Activated CD4-positive, alpha-beta memory T cell treated with anti-CD3 and anti-CD28 coated beads, Interleukin-2, amount 10 ng/mL, durations not matched to agents 7 days and 5 days (primary cell): Measurements from ENCODE around the gene ATXN7L3. TPM values are rescaled to one million over a fixed set of nuclear protein-coding genes. Genes with fewer than 3 reads are reported as not detected.
"Not testable (repeated sequence)": the region's sequence is repeated elsewhere in the genome, so short reads cannot be mapped to it uniquely, and the experiment has no call there.

ENCODE experiments used
- CTCF ChIA-PET: fragments of 350-600 bp; sonication (Branson Sonifier 250); formaldehyde crosslinking; loops from one replicate; lab custom pipeline; 2021; ENCODE audit warnings: antibody characterized with exemption, inconsistent platforms; lab: Charles Lee
- POLR2A ChIA-PET: fragments of 350-600 bp; sonication (Branson Sonifier 250); formaldehyde crosslinking; loops from one replicate; lab custom pipeline; 2021; ENCODE audit warnings: antibody characterized with exemption; lab: Charles Lee
- DNase-seq: peaks from one replicate; pipeline ENCODE4 v3.0.0-alpha.2; 2020
- H3K27ac Mint-ChIP-seq: one replicate; pipeline ENCODE4 v1.8.0; 2021; ENCODE audit warnings: mild to moderate bottlenecking, mixed read lengths
- H3K27me3 Mint-ChIP-seq: one replicate; pipeline ENCODE4 v1.8.0; 2021; ENCODE audit warnings: mixed read lengths
- H3K36me3 Mint-ChIP-seq: one replicate; pipeline ENCODE4 v1.8.0; 2021; ENCODE audit warnings: low read depth, mixed read lengths
- H3K4me1 Mint-ChIP-seq: one replicate; pipeline ENCODE4 v1.8.0; 2021; ENCODE audit warnings: mixed read lengths
- H3K4me3 Mint-ChIP-seq: one replicate; pipeline ENCODE4 v1.8.0; 2021; ENCODE audit warnings: mild to moderate bottlenecking, mixed read lengths
- H3K9me3 Mint-ChIP-seq: one replicate; pipeline ENCODE4 v1.8.0; 2021; ENCODE audit warnings: mixed read lengths
- total RNA-seq, 2 experiments: library from RNA; stranded (reverse); gene quantifications; one replicate each; pipeline ENCODE4 v1.2.3, GENCODE V29; 2021

The ATXN7L3 gene, protein sequence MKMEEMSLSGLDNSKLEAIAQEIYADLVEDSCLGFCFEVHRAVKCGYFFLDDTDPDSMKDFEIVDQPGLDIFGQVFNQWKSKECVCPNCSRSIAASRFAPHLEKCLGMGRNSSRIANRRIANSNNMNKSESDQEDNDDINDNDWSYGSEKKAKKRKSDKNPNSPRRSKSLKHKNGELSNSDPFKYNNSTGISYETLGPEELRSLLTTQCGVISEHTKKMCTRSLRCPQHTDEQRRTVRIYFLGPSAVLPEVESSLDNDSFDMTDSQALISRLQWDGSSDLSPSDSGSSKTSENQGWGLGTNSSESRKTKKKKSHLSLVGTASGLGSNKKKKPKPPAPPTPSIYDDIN
- 100 to 1,000 TPM; 106 to 107 TPM for total RNA-seq

DNA sequence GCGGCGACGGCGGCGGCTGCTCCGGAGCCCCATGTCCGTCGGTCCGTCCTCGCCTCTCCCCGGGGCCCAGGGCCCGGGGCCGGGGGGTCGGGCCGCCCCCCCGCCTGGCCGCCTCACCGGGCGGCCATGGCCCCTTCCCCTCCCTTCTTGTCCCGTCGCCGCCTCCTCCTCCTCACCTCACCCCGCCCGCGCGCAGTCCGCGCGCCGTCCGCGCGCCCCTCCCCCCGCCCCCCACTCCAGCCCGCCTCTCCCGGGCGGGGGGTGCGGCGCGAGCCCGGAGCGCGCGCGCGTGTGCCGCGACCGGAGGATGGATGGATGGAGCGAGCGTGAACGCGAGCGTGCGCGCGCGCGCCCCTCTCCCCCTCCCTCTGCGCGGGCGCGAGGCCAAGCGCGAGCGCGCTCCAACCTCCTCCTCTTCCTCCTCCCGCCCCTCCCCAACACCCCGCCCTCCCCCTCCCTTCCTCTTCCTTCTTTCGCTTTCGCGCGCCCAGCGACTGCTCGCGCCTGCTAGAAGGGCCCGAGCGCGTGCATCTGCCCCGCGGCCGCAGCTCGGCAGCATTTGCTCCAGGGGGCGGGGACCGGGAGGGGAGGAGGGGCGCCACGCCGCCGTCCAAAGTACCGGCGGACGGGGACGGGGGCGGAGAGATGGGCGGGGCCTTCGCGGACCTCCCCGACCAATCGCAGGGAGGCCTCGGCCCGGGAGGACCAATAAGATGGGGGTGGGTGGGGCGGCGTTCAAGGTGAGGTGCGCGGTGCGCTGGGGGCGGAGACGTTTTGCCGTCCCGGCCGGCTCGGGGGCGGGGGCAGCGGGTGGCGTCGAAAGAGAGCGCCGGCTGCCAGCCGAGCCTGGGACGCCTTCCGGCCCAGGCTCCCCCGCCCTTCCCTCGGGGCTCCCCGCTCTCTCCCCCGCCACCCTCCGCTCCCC lies at the start of gene ATXN7L3:
TSS of gene ATXN7L3 (minus strand) at position 332 of the 925 bp plus-strand sequence. CDS start 1,814 bp downstream, outside the sequence.
- Mint-ChIP-seq H3K36me3 (peaks cover 32% of the 10 kb centered on the region), H3K9me3 (no peaks in the 10 kb centered on the region), H3K4me3 (peak within 1 kb of the TSS; percentile 90), H3K27me3 (no peaks in the 10 kb centered on the region), H3K27ac (peak within 1 kb of the TSS; percentile 95), H3K4me1 (peaks cover 59% of the 10 kb centered on the region)
- peak; percentile 100 for DNase-seq
- POLR2A ChIA-PET, result interaction anchor here (1.0 to 25.4 kb wide), 7 partner anchors 13 to 164 kb away, joined by 3 to 504 read pairs (median 6); partner anchors contain the start of genes FAM171A2, HDAC5, TMUB2 and UBTF
- CTCF ChIA-PET, result interaction anchor here (0.8 to 3.0 kb wide), 3 partner anchors 10 to 17 kb away, joined by 4 to 27 read pairs (median 21); partner anchors contain the start of gene TMUB2

GRCh38 chr17:44247876-44248736 lies 48.4 kb upstream of the ATXN7L3 start:
- no peak for DNase-seq
- Mint-ChIP-seq H3K36me3 (no peaks in the 10 kb centered on the region), H3K4me1 (peaks cover 37% of the 10 kb centered on the region), H3K27me3 (no peaks in the 10 kb centered on the region), H3K9me3 (no peaks in the 10 kb centered on the region), H3K27ac (no peak overlapping the region), H3K4me3 (no peak overlapping the region)
- ChIA-PET POLR2A (no interaction called here), CTCF (no interaction called here)

- Mint-ChIP-seq H3K27me3 (no peaks in the 10 kb centered on the region), H3K36me3 (no peaks in the 10 kb centered on the region), H3K4me1 (peaks cover 37% of the 10 kb centered on the region), H3K4me3 (no peak overlapping the region), H3K9me3 (no peaks in the 10 kb centered on the region), H3K27ac (no peak overlapping the region)
- ChIA-PET CTCF (interaction anchor here (1.0 kb wide), 1 partner anchor 26 kb away, joined by 3 read pairs; no protein-coding TSS in a partner anchor), POLR2A (interaction anchor here (0.7 to 2.4 kb wide), 3 partner anchors 26 to 35 kb away, joined by 3 to 26 read pairs (median 3); no protein-coding TSS in a partner anchor)
- DNase-seq, result no peak
Observed at GRCh38 chr17:44247440-44247841, 47.8 kb upstream of the ATXN7L3 start.

DNA sequence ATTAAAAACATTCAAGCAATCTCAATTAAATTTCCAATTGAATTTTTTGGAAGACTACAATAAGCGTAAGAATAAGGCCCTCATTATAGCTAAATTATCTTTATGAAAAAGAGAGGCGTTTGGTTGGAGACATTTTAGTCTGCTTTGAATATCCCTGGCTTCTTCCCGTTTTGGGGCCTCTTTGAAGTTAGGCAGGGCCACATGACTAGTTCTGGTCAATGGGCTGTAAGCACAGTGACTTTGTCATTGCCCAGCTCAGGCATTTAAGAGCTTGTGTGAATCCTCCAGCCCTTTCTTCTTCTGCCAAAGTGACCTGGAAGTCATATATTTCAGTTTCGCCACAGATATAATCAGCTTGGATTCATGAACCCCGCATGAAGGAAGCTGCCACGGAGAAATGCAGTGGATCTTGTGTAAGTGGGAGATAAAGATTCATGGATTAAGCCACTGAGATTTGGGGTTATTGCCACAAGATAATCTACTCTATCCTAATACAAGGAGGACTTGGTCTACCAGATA lies 41.5 kb upstream of the ATXN7L3 start:
- POLR2A ChIA-PET, result no interaction called here

DNA sequence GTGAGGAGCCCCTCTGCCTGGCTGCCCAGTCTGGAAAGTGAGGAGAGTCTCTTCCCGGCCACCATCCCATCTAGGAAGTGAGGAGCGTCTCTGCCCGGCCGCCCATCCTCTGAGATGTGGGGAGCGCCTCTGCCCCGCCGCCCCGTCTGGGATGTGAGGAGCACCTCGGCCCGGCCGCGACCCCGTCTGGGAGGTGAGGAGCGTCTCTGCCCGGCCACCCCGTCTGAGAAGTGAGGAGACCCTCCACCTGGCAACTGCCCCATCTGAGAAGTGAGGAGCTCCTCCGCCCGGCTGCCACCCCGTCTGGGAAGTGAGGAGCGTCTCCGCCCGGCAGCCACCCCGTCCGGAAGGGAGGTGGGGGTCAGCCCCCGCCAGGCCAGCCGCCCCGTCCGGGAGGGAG lies 38.2 kb upstream of the ATXN7L3 start:
- CTCF ChIA-PET, H3K4me1 Mint-ChIP-seq, POLR2A ChIA-PET: not testable (repeated sequence)

More for the DNA sequence above, 41.5 kb upstream of the ATXN7L3 start:
- H3K9me3 Mint-ChIP-seq, result no peaks in the 10 kb centered on the region
- H3K36me3 Mint-ChIP-seq, result no peaks in the 10 kb centered on the region
- H3K27me3 Mint-ChIP-seq, result peaks cover 2% of the 10 kb centered on the region
- CTCF ChIA-PET, result no interaction called here
- H3K4me3 Mint-ChIP-seq, result no peak overlapping the region
- peaks cover 10% of the 10 kb centered on the region for H3K4me1 Mint-ChIP-seq
- no peak for DNase-seq
- H3K27ac Mint-ChIP-seq, result no peak overlapping the region

GRCh38 chr17:44236444-44236991 lies 36.8 kb upstream of the ATXN7L3 start:
- no peaks in the 10 kb centered on the region for H3K36me3 Mint-ChIP-seq
- H3K4me3 Mint-ChIP-seq, result no peak overlapping the region

More for the DNA sequence above, 38.2 kb upstream of the ATXN7L3 start:
- not testable (repeated sequence) for H3K36me3 Mint-ChIP-seq, H3K9me3 Mint-ChIP-seq, H3K27ac Mint-ChIP-seq, H3K27me3 Mint-ChIP-seq, H3K4me3 Mint-ChIP-seq, DNase-seq

GRCh38 chr17:44235583-44235936 lies 35.9 kb upstream of the ATXN7L3 start:
- Mint-ChIP-seq H3K4me3 (no peak overlapping the region), H3K36me3 (no peaks in the 10 kb centered on the region), H3K27me3 (peaks cover 10% of the 10 kb centered on the region), H3K4me1 (peaks cover 6% of the 10 kb centered on the region), H3K27ac (no peak overlapping the region), H3K9me3 (no peaks in the 10 kb centered on the region)
- ChIA-PET POLR2A (interaction anchor here (1.5 kb wide), 1 partner anchor 14 kb away, joined by 5 read pairs; no protein-coding TSS in a partner anchor), CTCF (no interaction called here)
- DNase-seq, result no peak

More at GRCh38 chr17:44236444-44236991, 36.8 kb upstream of the ATXN7L3 start:
- CTCF ChIA-PET, result no interaction called here
- H3K27ac Mint-ChIP-seq, result no peak overlapping the region
- POLR2A ChIA-PET, result interaction anchor here (0.8 to 1.5 kb wide), 2 partner anchors 15 to 17 kb away, joined by 3 to 5 read pairs; no protein-coding TSS in a partner anchor
- peaks cover 12% of the 10 kb centered on the region for H3K27me3 Mint-ChIP-seq
- no peaks in the 10 kb centered on the region for H3K9me3 Mint-ChIP-seq
- no peak for DNase-seq
- peaks cover 6% of the 10 kb centered on the region for H3K4me1 Mint-ChIP-seq

DNA sequence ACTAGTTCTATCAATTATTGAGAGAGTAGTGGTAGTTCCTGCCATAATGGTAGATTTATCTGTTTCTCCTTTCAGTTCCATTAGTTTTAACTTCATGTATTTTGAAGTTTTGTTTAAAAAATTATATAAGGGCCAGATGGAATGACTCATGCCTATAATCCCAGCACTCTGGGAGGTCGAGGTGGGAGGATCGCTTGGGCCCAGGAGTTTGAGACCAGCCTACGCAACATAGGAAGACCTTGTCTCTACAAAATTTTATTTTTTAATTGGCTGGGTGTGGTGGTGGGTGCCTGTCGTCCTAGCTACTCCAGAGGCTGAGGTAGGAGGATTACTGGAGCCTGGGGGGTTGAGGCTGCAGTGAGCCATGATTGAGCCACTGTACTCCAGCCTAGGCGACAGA lies 33.9 kb upstream of the ATXN7L3 start:
- Mint-ChIP-seq H3K4me1 (peaks cover 6% of the 10 kb centered on the region), H3K27ac (no peak overlapping the region), H3K36me3 (no peaks in the 10 kb centered on the region), H3K9me3 (no peaks in the 10 kb centered on the region), H3K27me3 (peaks cover 10% of the 10 kb centered on the region), H3K4me3 (no peak overlapping the region)
- ChIA-PET CTCF (interaction anchor here (1.0 to 1.6 kb wide), 2 partner anchors 12 to 24 kb away, joined by 3 to 4 read pairs; no protein-coding TSS in a partner anchor), POLR2A (interaction anchor here (0.9 kb wide), 1 partner anchor 9 kb away, joined by 3 read pairs; no protein-coding TSS in a partner anchor)
- no peak for DNase-seq

DNA sequence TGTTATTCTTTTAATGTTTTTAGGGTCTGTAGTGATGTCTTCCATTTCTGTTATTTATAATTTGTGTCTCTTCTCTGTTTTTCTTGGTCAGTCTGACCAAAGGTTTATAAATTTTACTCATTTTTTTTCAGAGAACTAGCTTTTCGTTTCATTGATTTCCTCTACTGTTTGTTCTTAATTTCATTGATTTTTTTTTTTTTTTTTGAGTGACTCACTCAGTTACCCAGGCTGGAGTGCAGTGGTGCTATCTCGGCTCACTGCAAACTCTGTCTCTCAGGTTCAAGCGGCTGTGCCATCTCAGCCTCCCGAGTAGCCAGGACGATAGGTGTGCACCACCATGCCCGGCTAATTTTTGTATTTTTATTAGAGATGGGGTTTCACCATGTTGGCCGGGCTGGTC lies 32.4 kb upstream of the ATXN7L3 start:
- peaks cover 10% of the 10 kb centered on the region for H3K27me3 Mint-ChIP-seq
- POLR2A ChIA-PET, result no interaction called here
- H3K36me3 Mint-ChIP-seq, result no peaks in the 10 kb centered on the region

DNA sequence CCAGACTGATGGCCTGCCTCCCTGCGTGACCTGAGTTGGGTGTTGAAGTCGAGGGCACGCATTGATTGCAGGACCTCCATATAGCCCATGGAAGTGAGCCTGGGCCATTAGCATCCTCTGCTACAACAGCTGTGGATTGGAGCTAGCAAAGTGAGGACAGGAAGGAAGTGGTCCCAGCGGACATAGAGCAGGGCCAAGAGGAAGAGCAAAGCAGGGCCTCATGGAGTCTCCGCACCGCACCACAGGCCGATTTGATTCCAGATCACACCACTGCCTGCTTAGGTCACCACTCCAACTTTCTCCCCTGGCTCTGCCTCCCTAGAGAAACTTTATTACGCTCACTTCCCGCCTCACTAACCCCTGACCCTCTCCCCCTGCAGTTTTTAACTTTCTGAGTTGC lies 30.5 kb upstream of the ATXN7L3 start:
- POLR2A ChIA-PET, result interaction anchor here (1.8 kb wide), 1 partner anchor 9 kb away, joined by 8 read pairs; no protein-coding TSS in a partner anchor
- no peaks in the 10 kb centered on the region for H3K36me3 Mint-ChIP-seq
- H3K4me3 Mint-ChIP-seq, result no peak overlapping the region
- CTCF ChIA-PET, result interaction anchor here (1.1 kb wide), 1 partner anchor 9 kb away, joined by 7 read pairs; no protein-coding TSS in a partner anchor
- no peak overlapping the region for H3K27ac Mint-ChIP-seq
- DNase-seq, result no peak
- H3K9me3 Mint-ChIP-seq, result no peaks in the 10 kb centered on the region
- peaks cover 7% of the 10 kb centered on the region for H3K27me3 Mint-ChIP-seq
- H3K4me1 Mint-ChIP-seq, result peaks cover 5% of the 10 kb centered on the region

More for the DNA sequence above, 32.4 kb upstream of the ATXN7L3 start:
- H3K9me3 Mint-ChIP-seq, result no peaks in the 10 kb centered on the region
- H3K4me1 Mint-ChIP-seq, result peaks cover 6% of the 10 kb centered on the region
- no peak overlapping the region for H3K4me3 Mint-ChIP-seq
- H3K27ac Mint-ChIP-seq, result no peak overlapping the region
- CTCF ChIA-PET, result no interaction called here
- no peak for DNase-seq

DNA sequence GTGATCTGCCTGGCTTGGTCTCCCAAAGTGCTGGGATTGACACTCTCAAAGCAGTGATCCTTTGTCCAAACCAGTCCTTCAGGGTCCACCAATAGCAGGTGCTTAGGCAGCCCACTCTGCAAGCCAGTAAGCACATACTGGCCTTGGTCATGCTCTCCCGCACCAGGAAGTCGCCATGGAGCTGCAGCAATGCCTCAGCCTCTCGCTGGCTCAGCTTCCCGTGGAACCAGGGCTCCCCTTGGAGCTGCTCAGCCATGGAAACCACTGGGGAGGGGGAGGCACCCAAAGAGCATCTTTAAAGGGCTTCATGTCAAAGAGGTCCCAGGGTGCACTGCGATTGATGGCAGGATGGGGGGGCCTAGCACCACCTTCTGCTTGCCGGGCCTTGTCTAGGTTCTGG lies 29.4 kb upstream of the ATXN7L3 start:
- ChIA-PET POLR2A (no interaction called here), CTCF (interaction anchor here (1.1 kb wide), 1 partner anchor 17 kb away, joined by 3 read pairs; no protein-coding TSS in a partner anchor)
- Mint-ChIP-seq H3K4me3 (no peak overlapping the region), H3K36me3 (no peaks in the 10 kb centered on the region), H3K9me3 (no peaks in the 10 kb centered on the region), H3K4me1 (no peaks in the 10 kb centered on the region), H3K27ac (no peak overlapping the region), H3K27me3 (peaks cover 4% of the 10 kb centered on the region)
- no peak for DNase-seq
